ENCODE results near the gene UPK3A.

DNA sequence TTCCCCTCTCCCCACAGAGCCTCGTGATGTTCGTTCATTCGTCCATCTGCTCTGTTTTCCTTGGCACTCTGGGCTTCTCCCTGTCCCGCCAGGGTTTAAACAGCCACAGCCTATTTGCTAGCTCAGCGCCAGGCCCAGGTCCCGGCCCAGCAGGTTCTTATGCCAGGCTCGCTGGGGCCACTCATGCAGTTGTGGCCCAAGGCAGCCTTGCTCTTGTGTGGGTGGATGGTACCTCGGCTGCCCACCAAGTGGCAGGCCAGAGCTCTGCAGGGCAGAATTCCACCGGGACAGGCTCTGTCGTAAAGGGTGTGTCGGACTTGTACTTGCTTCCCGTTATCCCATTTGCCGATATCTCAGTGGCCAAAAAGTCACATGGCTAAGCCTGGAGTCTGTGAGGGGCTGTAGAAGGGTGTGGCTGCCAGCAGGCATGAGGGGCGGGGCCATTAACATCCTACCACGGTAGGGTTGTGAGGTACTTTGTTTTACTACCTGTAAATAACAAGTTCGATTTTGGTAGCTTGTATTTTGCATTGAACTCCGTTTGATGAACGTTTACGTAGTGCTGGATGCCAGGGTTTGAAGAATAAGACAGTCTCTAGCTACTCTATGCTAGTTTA, 32.9 kb downstream of the UPK3A start:
- TF ChIP-seq CTCF (IDR thresholded peaks at IDR 0.05) = peak in 5 of 6 experiments; percentile 30 to 66 (median 57)
- TF ChIP-seq POLR2A (IDR thresholded peaks at IDR 0.05) = no peak
